ENCODE data around the gene TNFRSF1B. TPM values are rescaled to one million over a fixed set of nuclear protein-coding genes. Genes with fewer than 3 reads are reported as not detected.

The TNFRSF1B gene
- total and polyA plus RNA-seq, 9 of the 15 experiments (the other 6 are each of a cell fraction or from before 2014, with no cell fraction given): 8.8 to 91.3 (median 36.0) TPM

DNA sequence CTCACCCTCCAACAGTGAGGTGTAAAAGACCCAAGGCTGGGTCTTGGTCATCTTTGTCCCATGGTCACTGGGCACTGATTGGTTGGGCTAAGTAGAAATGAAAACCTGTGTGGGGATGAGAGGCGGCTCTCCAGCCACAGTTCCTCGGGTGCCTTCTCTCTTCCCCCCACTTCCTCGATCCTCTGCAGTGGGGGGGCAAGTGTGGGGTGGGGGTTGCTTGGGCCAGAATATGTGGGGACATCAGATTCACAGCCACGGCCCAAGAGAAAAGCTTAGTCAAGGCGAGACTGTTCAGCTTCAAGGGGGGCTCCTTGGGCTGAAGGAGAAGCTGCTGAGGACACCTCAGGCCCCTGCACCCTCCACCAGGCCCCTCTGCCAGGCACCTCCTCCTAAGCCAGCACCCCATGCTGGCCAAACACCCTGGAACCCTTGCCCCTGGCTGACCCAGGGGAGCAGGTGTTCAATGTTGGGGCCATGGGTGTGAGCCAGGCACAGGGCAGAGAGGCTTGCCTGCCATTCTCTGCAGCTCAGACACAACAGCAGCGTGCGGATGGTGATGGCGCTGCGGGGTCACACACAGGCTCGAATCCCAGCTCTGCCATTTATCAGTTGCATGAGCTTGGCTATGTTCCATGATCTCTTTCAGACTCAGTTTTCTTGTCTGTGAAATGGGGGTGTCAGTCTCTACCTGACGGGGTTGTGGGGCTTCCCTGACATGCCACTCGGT, 21.0 kb upstream of the TNFRSF1B start:
- ChIA-PET CTCF (ENCODE audit: low intra/inter-chr PET ratio) (no interaction called here), POLR2A (interaction anchor here (0.7 to 1.4 kb wide), 4 partner anchors 9 to 36 kb away, joined by 3 to 4 read pairs (median 4); no protein-coding TSS in a partner anchor)
- H4K20me1 ChIP-seq (replicated peaks; ENCODE audit: control insufficient read depth, insufficient read depth, low read length): no peaks in the 10 kb centered on the region
- H3K27me3 ChIP-seq (ENCODE audit: control insufficient read depth in 2 of 2, insufficient read depth in 2 of 2, low read length in 2 of 2): no peaks in the 10 kb centered on the region
- peaks cover 22 to 58% of the 10 kb centered on the region in 2 experiments for H3K4me1 ChIP-seq (replicated peaks in 1 of 2; ENCODE audit: control insufficient read depth in 2 of 2, insufficient read depth in 2 of 2, low read length in 2 of 2)
- intact Hi-C loops (cut with micrococcal nuclease): no loop called here
- BruUV-seq (replicated peaks): no TSS peak
- H3K4me3 ChIP-seq: no peak overlapping the region
- ATAC-seq (no peak), DNase-seq (ENCODE audit: extremely low read depth in 1 of 4, low spot score in 3 of 4) (no peak), FAIRE-seq (no peak)
- no peak overlapping the region for H2AFZ ChIP-seq (ENCODE audit: low read depth, low read length)
- no peaks in the 10 kb centered on the region for H3K9me3 ChIP-seq (replicated peaks; ENCODE audit: control insufficient read depth, insufficient read depth, low read depth, low read length)
- H3K79me2 ChIP-seq (ENCODE audit: control insufficient read depth, insufficient read depth, low read length): no peaks in the 10 kb centered on the region
- in situ Hi-C loops (cut with MboI): no loop called here
- no peak overlapping the region for H3K4me2 ChIP-seq (ENCODE audit: insufficient read depth, low read length)
- TF ChIP-seq HDAC2 (IDR thresholded peaks at IDR 0.05) (0 out of 2 replicates have a peak, but pooled peaks have one; percentile 44), ZNF124 (CRISPR knock-in tag; IDR thresholded peaks at IDR 0.05) (no peak), POLR2G (IDR thresholded peaks at IDR 0.05; ENCODE audit: low read depth, low read length) (peak; percentile 65), ZNF274 (IDR thresholded peaks at IDR 0.05; ENCODE audit: borderline replicate concordance, low read depth, low read length) (no peak), RBM25 (IDR thresholded peaks at IDR 0.05; ENCODE audit: low read depth, low read length, severe bottlenecking) (peak; percentile 47), BCOR (IDR thresholded peaks at IDR 0.05) (peak; percentile 90), NFIC (IDR thresholded peaks at IDR 0.05) (peak; percentile 56; the same call in 1 of the 2 replicates), RCOR1 (IDR thresholded peaks at IDR 0.05; ENCODE audit: borderline replicate concordance in 1 of 2, low read depth in 2 of 2, low read length in 2 of 2) (0 out of 4 replicates have a peak, but pooled peaks of 1 of the 2 experiments have one; percentile 26), CBX1 (IDR thresholded peaks at IDR 0.05; ENCODE audit: low read depth) (peak; percentile 51; the same call in 1 of the 2 replicates), KDM1A (IDR thresholded peaks at IDR 0.05) (peak in 1 of 2 experiments; percentile 60; a peak in 2 of 4 replicates)
- TF ChIP-seq, protein P1, sequence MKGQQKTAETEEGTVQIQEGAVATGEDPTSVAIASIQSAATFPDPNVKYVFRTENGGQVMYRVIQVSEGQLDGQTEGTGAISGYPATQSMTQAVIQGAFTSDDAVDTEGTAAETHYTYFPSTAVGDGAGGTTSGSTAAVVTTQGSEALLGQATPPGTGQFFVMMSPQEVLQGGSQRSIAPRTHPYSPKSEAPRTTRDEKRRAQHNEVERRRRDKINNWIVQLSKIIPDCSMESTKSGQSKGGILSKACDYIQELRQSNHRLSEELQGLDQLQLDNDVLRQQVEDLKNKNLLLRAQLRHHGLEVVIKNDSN (CRISPR knock-in tag; IDR thresholded peaks at IDR 0.05): 0 out of 2 replicates have a peak, but pooled peaks have one; percentile 21
- TF ChIP-seq, protein P2, sequence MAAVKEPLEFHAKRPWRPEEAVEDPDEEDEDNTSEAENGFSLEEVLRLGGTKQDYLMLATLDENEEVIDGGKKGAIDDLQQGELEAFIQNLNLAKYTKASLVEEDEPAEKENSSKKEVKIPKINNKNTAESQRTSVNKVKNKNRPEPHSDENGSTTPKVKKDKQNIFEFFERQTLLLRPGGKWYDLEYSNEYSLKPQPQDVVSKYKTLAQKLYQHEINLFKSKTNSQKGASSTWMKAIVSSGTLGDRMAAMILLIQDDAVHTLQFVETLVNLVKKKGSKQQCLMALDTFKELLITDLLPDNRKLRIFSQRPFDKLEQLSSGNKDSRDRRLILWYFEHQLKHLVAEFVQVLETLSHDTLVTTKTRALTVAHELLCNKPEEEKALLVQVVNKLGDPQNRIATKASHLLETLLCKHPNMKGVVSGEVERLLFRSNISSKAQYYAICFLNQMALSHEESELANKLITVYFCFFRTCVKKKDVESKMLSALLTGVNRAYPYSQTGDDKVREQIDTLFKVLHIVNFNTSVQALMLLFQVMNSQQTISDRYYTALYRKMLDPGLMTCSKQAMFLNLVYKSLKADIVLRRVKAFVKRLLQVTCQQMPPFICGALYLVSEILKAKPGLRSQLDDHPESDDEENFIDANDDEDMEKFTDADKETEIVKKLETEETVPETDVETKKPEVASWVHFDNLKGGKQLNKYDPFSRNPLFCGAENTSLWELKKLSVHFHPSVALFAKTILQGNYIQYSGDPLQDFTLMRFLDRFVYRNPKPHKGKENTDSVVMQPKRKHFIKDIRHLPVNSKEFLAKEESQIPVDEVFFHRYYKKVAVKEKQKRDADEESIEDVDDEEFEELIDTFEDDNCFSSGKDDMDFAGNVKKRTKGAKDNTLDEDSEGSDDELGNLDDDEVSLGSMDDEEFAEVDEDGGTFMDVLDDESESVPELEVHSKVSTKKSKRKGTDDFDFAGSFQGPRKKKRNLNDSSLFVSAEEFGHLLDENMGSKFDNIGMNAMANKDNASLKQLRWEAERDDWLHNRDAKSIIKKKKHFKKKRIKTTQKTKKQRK (IDR thresholded peaks at IDR 0.05; ENCODE audit: borderline replicate concordance, low read depth, low read length): no peak
- TF ChIP-seq, protein P3, sequence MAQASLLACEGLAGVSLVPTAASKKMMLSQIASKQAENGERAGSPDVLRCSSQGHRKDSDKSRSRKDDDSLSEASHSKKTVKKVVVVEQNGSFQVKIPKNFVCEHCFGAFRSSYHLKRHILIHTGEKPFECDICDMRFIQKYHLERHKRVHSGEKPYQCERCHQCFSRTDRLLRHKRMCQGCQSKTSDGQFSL (CRISPR knock-in tag; IDR thresholded peaks at IDR 0.05): peak; percentile 68
- TF ChIP-seq, protein P3 (tag; IDR thresholded peaks at IDR 0.05): peak in 1 of 2 experiments; percentile 81; a peak in 2 of 4 replicates
- peak overlapping the region in 1 of 2 experiments; percentile 8; a peak in 2 of 4 replicates for H3K9ac ChIP-seq (ENCODE audit: insufficient read depth in 1 of 2, low read depth in 2 of 2, low read length in 2 of 2)
- no peak overlapping the region for H3K27ac ChIP-seq (ENCODE audit: extremely low read depth, low read depth, low read length)
- peaks cover 23% of the 10 kb centered on the region; the same call in 1 of the 3 replicates for H3K36me3 ChIP-seq (ENCODE audit: control insufficient read depth, insufficient read depth, low read length)
- WGBS (ENCODE audit: insufficient coverage, low coverage, missing lambda C conversion rate): 79% methylated on average over 11 of the region's 12 CpGs
- no peaks in the 10 kb centered on the region for H3K9me1 ChIP-seq (ENCODE audit: control insufficient read depth, insufficient read depth, low read length)
